ENCODE measurements around the gene MED26. TPM values are rescaled to one million over a fixed set of nuclear protein-coding genes. Genes with fewer than 3 reads are reported as not detected.

The MED26 gene
- total and polyA plus RNA-seq, 2 of the 13 experiments (the other 11 are each of a cell fraction or from before 2014, with no cell fraction given) = 3.5 to 3.8 TPM

DNA sequence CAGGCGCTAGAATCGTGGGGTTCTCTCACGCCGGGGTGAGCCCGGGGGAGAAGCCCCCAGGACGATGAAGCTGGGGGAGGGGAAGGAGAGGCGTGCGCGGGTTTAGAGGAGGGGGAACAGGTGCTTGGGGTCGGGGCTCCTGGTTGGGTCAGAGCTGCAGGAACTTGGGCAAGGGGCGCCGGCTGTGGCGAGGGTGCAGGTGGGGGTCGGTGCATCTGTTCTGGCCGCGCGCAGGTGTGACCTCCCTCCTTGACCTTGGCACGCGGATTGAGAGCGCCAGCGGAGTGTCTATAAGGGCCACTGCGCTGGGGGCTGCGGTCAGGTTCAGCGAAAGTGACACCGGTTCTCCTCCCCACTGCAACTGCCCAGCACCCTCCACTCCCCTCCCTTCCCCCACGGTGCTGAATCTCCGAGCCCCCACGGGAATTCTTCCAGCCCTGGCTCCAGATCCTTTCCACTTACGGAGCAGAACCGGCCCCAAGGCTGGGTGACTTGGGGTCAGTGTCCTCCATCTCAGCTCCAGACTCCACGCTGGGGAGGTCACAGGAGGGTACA is 33.6 kb upstream of the MED26 start (continued):
- TF ChIP-seq, protein P1, sequence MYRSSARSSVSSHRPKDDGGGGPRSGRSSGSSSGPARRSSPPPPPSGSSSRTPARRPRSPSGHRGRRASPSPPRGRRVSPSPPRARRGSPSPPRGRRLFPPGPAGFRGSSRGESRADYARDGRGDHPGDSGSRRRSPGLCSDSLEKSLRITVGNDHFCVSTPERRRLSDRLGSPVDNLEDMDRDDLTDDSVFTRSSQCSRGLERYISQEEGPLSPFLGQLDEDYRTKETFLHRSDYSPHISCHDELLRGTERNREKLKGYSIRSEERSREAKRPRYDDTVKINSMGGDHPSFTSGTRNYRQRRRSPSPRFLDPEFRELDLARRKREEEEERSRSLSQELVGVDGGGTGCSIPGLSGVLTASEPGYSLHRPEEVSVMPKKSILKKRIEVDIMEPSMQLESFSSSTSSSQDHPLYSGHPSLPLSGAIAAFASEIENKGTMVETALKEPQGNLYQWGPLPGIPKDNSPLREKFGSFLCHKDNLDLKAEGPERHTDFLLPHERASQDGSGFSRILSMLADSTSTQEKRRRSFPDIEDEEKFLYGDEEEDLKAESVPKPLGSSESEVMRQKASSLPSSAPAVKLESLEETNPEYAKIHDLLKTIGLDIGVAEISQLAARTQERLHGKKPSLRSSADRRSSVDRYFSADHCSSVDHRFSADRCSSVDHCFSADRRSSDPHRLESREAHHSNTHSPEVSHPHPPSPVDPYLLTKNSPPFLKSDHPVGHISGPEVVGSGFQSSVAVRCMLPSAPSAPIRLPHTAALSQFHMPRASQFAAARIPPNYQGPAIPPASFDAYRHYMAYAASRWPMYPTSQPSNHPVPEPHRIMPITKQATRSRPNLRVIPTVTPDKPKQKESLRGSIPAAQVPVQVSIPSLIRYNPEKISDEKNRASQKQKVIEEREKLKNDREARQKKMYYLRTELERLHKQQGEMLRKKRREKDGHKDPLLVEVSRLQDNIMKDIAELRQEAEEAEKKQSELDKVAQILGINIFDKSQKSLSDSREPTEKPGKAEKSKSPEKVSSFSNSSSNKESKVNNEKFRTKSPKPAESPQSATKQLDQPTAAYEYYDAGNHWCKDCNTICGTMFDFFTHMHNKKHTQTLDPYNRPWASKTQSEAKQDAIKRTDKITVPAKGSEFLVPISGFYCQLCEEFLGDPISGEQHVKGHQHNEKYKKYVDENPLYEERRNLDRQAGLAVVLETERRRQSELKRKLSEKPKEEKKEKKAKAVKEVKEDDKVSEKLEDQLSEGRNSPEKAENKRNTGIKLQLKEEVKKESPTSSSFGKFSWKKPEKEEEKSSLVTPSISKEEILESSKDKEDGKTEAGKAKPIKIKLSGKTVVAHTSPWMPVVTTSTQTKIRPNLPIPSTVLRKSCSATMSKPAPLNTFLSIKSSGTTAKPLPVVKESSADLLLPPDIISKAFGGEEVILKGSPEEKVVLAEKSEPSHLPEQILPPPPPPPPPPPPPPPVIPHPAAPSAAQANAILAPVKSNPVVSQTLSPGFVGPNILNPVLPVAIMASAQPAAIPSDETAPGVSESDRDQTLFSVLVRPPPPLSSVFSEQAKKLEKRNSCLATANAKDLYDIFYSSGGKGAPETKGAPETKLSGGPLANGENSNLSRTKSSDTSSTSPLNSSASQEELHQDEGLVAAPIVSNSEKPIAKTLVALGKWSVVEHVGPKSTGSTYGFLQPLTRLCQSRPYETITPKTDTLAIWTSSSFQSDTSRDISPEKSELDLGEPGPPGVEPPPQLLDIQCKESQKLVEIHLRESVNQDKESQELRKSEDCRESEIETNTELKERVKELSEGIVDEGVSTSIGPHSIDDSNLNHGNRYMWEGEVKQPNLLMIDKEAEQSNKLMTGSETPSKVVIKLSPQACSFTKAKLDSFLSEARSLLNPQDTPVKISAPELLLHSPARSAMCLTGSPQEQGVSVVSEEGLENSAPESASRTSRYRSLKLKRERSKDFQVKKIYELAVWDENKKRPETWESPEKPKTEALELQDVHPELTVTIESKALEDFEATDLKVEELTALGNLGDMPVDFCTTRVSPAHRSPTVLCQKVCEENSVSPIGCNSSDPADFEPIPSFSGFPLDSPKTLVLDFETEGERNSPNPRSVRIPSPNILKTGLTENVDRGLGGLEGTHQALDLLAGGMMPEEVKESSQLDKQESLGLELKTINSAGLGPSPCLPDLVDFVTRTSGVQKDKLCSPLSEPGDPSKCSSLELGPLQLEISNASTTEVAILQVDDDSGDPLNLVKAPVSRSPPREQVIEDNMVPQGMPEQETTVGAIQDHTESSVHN (CRISPR knock-in tag; IDR thresholded peaks at IDR 0.05) = no peak
- TF ChIP-seq ONECUT2 (CRISPR knock-in tag; IDR thresholded peaks at IDR 0.05) (no peak), ZFP62 (CRISPR knock-in tag; IDR thresholded peaks at IDR 0.05) (no peak), NKX3-1 (CRISPR knock-in tag; IDR thresholded peaks at IDR 0.05) (no peak), ZFP36 (IDR thresholded peaks at IDR 0.05; ENCODE audit: borderline replicate concordance, low read depth, low read length, partially characterized antibody) (no peak), ADNP (CRISPR knock-in tag; IDR thresholded peaks at IDR 0.05) (no peak), KDM2A (CRISPR knock-in tag; IDR thresholded peaks at IDR 0.05; ENCODE audit: borderline replicate concordance, low read depth) (no peak; the same call in 1 of the 2 replicates), WIZ (CRISPR knock-in tag; IDR thresholded peaks at IDR 0.05) (no peak), ZNF747 (CRISPR knock-in tag; IDR thresholded peaks at IDR 0.05; ENCODE audit: borderline replicate concordance) (no peak)
- TF ChIP-seq, protein P2, sequence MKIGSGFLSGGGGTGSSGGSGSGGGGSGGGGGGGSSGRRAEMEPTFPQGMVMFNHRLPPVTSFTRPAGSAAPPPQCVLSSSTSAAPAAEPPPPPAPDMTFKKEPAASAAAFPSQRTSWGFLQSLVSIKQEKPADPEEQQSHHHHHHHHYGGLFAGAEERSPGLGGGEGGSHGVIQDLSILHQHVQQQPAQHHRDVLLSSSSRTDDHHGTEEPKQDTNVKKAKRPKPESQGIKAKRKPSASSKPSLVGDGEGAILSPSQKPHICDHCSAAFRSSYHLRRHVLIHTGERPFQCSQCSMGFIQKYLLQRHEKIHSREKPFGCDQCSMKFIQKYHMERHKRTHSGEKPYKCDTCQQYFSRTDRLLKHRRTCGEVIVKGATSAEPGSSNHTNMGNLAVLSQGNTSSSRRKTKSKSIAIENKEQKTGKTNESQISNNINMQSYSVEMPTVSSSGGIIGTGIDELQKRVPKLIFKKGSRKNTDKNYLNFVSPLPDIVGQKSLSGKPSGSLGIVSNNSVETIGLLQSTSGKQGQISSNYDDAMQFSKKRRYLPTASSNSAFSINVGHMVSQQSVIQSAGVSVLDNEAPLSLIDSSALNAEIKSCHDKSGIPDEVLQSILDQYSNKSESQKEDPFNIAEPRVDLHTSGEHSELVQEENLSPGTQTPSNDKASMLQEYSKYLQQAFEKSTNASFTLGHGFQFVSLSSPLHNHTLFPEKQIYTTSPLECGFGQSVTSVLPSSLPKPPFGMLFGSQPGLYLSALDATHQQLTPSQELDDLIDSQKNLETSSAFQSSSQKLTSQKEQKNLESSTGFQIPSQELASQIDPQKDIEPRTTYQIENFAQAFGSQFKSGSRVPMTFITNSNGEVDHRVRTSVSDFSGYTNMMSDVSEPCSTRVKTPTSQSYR (CRISPR knock-in tag; IDR thresholded peaks at IDR 0.05; ENCODE audit: borderline replicate concordance) = no peak; the same call in 1 of the 2 replicates
- TF ChIP-seq, protein P3, sequence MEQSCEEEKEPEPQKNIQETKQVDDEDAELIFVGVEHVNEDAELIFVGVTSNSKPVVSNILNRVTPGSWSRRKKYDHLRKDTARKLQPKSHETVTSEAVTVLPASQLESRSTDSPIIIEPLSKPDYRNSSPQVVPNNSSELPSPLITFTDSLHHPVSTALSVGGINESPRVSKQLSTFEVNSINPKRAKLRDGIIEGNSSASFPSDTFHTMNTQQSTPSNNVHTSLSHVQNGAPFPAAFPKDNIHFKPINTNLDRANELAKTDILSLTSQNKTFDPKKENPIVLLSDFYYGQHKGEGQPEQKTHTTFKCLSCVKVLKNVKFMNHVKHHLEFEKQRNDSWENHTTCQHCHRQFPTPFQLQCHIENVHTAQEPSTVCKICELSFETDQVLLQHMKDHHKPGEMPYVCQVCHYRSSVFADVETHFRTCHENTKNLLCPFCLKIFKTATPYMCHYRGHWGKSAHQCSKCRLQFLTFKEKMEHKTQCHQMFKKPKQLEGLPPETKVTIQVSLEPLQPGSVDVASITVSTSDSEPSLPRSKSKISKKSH (CRISPR knock-in tag; IDR thresholded peaks at IDR 0.05; ENCODE audit: borderline replicate concordance) = peak; percentile 69; the same call in 1 of the 2 replicates
- TF ChIP-seq, protein P4, sequence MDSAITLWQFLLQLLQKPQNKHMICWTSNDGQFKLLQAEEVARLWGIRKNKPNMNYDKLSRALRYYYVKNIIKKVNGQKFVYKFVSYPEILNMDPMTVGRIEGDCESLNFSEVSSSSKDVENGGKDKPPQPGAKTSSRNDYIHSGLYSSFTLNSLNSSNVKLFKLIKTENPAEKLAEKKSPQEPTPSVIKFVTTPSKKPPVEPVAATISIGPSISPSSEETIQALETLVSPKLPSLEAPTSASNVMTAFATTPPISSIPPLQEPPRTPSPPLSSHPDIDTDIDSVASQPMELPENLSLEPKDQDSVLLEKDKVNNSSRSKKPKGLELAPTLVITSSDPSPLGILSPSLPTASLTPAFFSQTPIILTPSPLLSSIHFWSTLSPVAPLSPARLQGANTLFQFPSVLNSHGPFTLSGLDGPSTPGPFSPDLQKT (CRISPR knock-in tag; IDR thresholded peaks at IDR 0.05; ENCODE audit: borderline replicate concordance) = no peak
- TF ChIP-seq, protein P5, sequence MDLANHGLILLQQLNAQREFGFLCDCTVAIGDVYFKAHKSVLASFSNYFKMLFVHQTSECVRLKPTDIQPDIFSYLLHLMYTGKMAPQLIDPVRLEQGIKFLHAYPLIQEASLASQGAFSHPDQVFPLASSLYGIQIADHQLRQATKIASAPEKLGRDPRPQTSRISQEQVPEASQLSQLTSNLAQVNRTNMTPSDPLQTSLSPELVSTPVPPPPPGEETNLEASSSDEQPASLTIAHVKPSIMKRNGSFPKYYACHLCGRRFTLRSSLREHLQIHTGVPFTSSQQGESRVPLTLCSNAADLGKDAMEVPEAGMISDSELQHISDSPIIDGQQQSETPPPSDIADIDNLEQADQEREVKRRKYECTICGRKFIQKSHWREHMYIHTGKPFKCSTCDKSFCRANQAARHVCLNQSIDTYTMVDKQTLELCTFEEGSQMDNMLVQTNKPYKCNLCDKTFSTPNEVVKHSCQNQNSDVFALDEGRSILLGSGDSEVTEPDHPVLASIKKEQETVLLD (CRISPR knock-in tag; IDR thresholded peaks at IDR 0.05; ENCODE audit: low read depth) = no peak
